Choroid plexus epithelial cell (primary cell): ENCODE measurements around the gene CFL2.
A peak's percentile ranks its signal among the peaks of the same experiment; 100 is the strongest.
"Not testable (repeated sequence)": the region's sequence is repeated elsewhere in the genome, so short reads cannot be mapped to it uniquely, and the experiment has no call there.

ENCODE experiments used
- DNase-seq: peaks from one replicate; pipeline ENCODE4 v3.0.0-alpha.2; 2010; ENCODE audit warnings: low read depth
- H3K4me3 ChIP-seq: 2 replicates; pipeline ENCODE4 v1.5.1; 2011; ENCODE audit warnings: low read depth, mild to moderate bottlenecking, control low read depth, low read length, moderate library complexity
- CTCF ChIP-seq: conservative IDR thresholded peaks from 2 replicates; pipeline ENCODE4 v1.5.1; 2011; ENCODE audit warnings: low read depth, mild to moderate bottlenecking, control low read depth, inconsistent platforms, low read length, moderate library complexity

Gene CFL2

GRCh38 chr14:34742270-34743115, 28.1 kb upstream of the CFL2 start:
- DNase-seq, result no peak
- no peak for TF ChIP-seq CTCF
- H3K4me3 ChIP-seq, result no peak overlapping the region

- H3K4me3 ChIP-seq, result no peak overlapping the region
- no peak for DNase-seq
- no peak for TF ChIP-seq CTCF
Measured at GRCh38 chr14:34741840-34742239, 27.4 kb upstream of the CFL2 start.

GRCh38 chr14:34740139-34740538, 25.7 kb upstream of the CFL2 start:
- H3K4me3 ChIP-seq, result not testable (repeated sequence)
- DNase-seq, result peak; percentile 37

- DNase-seq, H3K4me3 ChIP-seq: not testable (repeated sequence)
Measured at GRCh38 chr14:34737079-34737478, 22.7 kb upstream of the CFL2 start.

- no peak for TF ChIP-seq CTCF
Measured at GRCh38 chr14:34733245-34733644, 18.9 kb upstream of the CFL2 start.

DNA sequence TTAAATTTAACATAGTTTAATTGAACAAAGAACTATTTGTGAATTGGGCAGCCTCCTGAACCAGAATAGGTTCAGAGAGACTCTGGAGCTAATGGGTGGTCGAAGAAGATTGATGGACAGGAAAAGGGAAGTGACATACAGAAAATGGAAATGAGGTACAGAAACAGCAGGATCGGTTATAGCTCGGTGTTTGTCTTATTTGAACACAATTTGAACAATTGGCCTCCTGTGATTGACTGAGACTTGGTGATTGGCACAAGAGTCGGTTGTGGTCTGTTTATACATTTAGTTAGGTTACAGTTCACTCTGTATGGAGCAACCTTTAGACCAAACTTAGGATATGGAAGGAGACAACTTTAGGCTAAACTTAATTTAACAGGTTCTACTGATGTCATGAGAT, 18.4 kb upstream of the CFL2 start:
- no peak for TF ChIP-seq CTCF
- H3K4me3 ChIP-seq, result no peak overlapping the region
- DNase-seq, result no peak

More at GRCh38 chr14:34733245-34733644, 18.9 kb upstream of the CFL2 start:
- no peak for DNase-seq
- H3K4me3 ChIP-seq, result no peak overlapping the region

GRCh38 chr14:34723867-34724266, 9.5 kb upstream of the CFL2 start:
- H3K4me3 ChIP-seq, result no peak overlapping the region
- TF ChIP-seq CTCF, result no peak
- no peak for DNase-seq

- TF ChIP-seq CTCF, result peak; percentile 82
- no peak overlapping the region for H3K4me3 ChIP-seq
- DNase-seq, result peak; percentile 79
Measured at GRCh38 chr14:34722723-34723545, 8.5 kb upstream of the CFL2 start.
